ENCODE data around the gene TMEM100.

Gene TMEM100

DNA sequence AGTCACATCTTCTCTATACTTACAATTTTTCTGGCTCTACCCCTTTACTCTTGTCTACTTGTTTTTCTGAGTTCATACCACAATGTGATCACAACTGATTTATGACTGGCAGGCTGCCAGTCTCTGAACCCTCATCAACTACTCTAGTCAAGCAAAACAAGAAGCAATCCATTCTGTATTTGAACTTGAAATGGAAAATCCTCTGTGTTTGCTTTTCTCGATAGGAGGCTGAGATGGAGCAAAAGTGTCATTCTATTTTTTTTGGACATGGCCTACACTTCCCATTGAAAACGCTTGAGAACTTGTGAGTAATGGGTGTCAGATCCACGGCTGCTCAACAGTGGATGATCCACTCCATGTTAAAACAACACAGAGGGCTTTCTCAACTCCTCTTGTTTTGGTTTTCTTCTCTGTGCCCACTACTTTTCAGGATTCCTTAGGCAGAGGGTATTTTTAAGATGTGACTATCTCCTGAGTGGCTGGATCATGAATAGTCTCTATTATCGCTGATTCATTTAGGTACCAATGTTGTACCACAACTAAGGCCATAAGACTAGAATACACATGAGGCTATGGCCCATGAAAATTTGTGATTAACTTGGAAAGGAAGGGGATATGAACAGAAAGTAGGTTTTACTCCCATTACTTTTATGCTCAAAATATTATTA is 11.7 kb downstream of the TMEM100 start:
- no peak for DNase-seq

DNA sequence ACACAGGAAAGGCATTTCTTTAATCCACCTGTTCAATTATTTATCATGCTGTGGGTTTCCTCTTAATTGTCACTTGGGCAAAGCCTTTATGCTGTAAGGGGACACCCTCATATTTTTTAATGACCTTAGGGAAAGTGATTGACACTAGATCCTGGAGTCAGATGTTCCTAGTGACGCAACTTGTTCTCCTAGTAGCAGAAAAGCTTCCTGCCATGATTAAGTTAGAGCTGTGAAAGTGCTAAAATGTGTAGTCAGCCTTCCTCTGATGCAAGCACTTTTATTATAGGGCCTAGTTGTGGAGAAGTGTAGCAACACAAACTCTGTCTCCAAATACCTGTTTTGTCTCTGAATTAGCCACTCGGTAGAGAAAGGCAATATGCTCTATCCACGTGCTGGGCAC is 12.3 kb downstream of the TMEM100 start:
- DNase-seq, result no peak

DNA sequence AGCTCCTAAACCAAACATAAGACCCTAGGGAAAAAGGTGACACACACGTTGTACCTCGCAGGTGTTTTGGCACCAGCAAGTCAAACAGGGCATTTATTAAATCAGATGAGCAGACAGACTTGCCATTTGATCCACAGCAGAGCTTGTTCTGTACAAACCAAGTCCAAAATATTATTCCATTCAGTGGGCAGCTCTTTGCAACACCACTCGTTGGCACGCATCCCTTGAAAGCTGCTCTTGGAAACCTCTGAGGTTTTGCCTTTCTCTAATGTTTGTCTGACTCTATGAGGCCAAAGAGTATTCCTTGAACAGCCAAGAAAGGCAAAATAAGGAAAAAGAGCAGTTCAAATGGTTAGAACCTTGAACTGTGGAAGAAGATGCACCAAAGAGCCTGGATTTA is 12.7 kb downstream of the TMEM100 start:
- no peak for DNase-seq

DNA sequence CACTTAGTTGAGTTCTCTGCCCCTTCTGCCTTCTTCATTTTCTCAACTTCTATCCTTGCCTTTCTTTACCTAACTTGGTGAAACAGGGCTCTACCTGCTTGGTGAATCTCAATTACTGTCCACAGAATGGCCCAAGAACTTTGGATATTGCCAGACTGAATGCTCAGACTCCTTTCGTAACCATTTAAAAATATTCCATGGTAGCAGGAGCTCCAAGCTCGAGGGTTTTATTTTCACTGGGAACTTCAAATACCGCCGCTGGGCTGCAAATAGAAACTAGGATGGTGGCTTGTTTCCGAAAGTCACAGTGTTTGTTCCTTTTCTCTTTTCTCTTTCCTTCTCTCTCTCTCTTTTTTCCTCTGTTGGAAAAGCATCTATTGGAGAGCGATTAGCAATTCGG is 13.2 kb downstream of the TMEM100 start:
- DNase-seq, result no peak

DNA sequence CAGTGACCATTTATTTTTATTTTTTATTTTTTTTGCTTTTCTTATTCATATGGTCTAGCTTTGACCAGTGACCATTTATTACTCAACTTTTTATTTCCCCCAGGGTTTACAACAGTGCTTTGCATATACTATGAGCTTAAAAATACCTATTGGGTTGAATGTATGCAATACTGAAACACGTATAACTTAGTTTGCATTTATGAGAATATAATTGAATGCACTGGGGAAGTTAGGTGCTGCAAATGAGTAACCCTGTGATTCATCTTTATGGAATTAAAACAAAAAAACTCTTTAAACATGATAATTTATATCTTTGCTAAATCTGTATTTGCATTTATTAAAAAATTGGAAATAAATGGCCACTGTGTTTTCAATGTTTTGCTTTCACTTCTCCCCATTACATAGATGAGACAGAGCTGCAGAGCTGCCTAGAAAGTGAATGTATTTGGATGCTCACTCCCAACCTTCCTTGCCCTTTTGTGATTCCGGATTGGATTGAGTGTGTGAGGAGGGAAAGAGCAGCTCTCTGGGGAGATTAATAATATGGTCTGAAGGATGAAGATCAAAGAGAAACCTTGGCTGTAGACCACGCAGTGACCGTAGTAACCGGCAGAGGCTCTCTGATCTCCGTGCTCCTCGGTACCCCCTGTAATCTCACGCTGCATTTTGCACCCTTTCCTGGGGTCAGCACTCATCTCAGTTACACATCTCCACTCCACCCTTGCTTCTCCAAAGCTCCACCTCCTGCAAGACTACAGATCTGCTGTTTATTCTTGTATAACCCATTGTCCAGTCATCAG is 14.3 kb downstream of the TMEM100 start:
- DNase-seq, result no peak

DNA sequence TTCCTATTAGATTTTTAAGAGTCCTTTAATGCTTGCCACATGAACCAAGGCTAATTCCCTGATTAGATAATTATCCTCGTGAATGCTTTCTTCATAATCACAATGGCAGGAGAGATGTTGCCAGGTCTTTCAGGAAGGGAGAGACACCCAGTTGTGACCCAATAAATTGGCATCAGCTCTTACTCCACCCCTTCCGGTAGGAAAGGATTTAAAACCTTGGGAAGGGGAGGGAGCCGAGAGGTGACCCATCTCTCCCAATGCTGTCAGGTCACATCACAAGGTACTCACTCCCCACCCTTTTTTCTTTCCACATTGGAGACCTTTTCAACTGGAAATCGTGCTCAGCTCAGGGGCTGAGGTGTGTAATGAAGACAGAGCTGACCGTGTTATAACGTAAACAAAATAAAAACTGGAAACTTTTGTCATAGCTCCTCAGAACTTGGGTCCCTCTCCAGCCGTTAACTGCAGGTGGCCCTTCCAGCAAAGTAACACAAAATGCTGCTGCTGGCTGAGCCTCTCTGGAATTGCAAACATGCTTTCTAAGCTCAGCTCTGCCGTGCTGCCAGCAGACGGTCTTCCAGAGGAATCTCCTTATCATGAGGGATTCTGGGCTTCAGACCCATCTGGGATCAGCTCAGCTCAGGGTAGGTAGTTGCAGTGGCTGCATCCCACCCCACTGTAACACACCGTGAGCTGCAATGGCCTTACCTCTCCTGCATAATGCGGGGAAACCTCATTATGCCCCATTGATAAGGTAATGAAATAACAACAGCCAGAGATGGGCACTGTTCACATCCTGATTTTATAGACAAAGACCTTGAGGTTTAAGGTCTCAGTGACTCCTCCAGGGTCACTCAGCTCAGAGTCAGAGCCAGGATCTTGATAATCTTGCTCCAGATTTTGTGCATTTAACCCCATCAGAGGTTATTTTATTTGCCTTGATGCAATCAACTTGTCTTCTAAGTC is 15.6 kb downstream of the TMEM100 start:
- no peak for DNase-seq

DNA sequence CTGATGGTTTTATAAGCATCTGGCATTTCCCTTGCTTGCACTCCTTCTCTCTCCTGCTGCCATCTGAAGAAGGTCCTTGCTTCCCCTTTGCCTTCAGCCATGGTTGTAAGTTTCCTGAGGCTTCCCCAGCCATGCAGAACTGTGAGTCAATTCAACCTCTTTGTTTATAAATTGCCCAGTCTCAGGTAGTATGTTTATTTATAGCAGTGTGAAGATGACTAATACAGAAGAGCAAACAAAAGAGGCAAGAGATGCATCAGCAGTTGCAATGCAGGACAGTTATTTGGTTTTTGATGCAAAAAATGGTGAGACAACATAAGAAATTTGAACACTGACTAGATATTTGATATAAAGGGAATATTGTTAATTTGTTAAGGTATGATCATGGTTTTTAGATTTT is 16.8 kb downstream of the TMEM100 start:
- no peak for DNase-seq

DNA sequence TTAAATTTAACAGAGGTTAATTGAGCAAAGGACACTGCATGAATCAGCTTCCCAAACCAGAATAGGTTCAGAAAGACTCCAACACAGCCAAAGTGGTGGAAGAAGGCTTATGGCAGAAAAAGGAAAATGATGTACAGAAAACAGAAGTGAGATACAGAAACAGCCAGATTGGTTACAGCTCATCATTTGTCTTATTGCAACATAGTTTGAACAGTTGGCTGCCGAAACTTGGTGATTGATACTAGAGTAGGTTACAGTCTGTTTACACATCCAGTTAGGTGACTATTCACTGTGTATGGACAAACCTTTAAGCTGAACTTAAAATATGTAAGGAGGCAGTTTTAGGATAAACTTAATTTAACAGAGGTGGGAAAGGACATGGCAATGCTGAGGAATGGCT is 18.3 kb downstream of the TMEM100 start:
- DNase-seq, result no peak

DNA sequence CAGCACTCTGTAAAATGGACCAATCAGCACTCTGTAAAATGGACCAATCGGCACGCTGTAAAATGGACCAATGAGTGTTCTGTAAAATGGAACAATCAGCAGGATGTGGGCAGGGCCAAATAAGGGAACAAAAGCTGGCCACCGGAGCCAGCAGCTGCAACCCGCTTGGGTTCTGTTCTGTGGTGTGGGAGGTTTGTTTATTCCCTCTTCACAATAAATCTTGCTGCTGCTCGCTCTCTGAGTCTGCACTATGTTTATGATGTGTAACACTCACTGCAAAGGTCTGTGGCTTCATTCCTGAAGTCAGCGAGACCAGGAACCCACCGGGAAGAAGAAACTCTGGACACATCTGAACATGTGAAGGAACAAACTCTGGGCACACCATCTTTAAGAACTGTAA is 20.5 kb downstream of the TMEM100 start:
- DNase-seq, result no peak

DNA sequence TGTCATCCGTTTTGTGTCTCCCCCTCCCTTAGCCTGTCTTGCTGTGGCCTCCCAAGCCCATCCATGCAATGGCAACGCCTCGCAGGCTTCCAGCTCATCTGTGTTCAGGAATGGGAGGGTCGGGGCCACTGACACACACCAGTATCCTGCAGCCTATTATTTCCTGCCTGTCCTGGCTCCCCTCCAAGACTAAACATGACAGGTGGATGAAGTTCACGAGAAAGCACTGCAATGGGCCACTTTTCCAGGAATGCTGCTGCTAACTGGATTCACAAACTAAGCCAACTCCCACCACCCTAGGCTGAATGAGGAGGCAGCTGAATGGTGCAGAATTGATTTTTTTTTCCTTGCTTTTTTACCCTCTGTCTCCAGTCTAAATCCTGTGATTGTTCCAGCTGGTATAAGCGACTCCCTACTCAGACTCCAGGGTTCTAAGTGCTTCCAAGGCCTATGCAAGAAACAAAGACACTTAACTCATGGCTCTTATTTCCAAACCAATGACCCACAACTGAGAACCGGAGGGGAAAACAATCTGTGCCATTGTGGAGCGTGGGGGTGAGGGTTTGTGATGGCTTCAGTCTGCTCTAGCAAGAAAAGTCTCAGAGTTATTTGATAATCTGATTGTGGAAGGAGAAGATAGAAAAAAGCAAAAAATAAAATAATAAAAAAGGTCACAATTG is 23.3 kb downstream of the TMEM100 start:
- DNase-seq, result no peak

DNA sequence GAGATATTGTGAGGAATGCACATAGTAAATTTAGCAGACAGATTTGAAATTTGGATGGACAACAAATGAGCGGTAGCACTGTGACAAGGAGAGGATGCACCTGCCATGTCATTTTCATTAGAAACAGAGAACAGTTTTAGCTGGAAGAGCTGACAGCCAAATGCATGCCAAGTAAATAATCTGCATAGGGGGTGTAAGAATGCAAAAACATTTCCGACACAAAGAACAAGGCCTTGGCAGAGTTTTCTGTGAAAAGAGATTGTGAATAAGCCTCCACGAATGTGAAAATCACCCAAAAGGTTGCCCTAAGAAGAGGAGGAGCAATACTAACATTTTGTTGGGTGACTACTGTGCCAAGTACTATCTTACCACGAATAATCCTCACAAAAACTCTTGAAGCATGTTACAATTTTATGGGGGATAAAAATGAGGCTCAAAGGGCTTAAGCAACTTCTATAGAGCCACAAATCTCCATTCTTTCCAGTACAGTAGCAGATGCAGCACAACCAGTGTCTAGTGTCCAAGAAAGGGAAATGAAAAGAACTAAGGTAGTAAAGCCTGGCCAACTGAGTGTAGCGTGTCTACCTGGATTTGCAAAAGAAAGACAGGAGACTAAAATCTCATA is 28.3 kb downstream of the TMEM100 start:
- no peak for DNase-seq

DNA sequence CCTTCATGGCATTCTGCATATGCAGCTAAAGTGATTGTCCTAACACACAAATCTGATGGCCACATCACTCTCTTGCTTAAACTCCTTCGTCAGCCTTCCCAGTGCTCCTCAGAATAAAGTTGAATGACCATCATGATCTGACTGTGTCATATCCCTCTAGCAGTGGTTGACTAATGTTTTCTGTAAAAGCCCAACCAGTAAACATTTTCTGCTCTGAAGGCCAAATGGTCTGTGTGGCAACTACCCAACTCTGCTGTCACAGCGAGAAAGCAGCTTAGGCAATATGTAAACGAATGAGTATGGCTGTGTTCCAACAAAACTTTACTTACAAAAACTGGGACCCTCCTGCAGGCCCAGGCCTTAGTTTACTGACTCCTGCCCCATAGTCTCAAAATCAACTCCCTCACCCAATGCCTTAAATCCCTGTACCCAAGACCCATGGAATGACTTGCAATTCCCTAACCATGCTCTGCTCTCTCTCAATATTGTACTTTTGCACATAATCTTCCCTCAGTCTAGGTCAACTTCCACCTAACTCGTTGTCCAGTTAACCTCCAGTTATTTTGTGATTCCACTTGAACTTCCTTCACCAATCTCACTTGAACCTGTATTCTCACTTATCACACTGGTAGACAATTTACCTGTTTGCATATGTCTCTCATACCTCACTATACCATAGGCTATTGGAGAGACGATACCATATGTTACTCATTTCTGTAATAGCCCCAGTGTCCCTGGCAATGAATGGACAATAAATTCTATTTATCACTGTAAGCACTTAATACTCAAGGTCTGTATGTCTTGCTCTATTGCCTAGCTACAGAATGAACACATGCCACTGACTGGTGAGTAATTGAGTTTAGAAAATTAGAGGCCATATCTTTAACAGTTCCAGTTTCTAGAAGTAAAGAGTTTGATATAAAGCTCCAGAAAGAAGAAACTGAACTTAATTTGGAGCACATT is 29.1 kb downstream of the TMEM100 start:
- no peak for DNase-seq

DNA sequence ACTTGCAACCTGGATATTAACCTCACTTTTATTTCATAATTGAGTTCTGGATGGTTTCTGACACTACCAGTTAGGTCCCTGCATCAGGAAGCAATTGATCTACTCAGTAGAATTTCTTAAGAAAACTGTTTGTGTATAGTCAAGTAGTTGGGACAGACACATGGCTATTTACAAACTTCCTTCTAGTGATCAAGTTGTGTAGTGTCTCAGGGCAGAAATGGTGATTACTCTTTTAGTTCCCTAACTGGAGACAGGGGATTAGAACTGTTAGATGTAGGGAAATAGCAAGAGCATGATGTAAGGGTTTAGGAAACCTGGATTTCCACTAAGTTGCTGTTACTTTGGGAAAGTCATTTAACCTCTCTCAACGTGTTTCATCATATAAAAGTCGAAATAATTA is 30.4 kb downstream of the TMEM100 start:
- no peak for DNase-seq

DNA sequence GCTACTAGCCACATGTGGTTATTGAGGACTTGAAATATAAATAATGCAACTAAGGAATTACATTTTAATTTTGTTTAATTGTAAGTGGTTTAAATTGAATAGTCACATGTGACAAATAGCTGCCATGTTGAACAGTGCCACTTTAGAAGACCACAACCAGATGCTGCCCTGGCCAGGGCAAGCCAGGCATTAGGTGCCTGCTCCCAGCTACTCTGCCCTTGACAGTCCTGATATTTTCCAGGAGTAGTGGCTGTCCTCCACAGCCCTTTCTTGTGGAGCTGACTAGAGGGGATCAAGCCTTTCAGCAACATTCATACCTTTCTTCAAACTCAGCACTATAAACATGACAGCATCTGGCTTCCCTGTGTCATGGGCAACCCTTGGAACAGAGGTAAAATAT is 31.0 kb downstream of the TMEM100 start:
- DNase-seq, result no peak

DNA sequence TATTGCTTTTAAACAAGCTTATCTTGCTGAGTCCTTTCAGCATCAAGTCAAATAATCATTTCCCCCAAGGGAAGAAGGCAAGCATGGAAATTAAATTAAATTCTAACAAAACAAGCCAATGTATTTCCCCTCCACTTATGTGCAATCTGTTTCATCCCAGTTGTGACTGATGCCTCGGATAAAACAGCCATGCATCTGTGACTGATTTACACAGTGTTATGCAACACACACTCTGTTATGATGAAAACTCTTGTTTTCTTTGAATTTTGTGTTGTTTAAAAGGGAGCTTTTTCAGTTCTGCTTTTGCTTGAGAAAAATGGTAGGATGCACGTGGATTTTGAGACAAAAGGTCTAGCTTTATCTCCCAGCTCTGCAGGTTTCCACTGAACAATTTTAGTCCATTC is 32.6 kb downstream of the TMEM100 start:
- no peak for DNase-seq

DNA sequence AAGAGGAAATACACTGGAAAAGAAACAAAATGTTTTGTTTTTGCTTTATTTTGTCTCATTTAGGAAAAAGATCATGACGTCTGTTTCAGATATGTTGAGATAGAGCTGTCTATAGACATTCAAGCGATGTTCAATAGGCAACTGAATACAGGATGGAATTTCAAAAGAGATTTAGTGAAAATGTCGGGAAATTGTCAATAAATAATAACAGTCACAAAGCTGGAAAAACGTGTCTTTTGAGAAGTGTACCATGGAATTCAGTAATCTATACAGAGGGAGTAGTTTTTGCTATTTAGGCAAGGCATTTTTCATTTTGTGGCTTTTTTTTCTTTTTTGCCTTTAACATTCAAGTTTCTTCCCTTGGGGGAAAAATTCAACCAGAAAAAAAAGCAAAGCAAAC is 33.0 kb downstream of the TMEM100 start:
- no peak for DNase-seq

DNA sequence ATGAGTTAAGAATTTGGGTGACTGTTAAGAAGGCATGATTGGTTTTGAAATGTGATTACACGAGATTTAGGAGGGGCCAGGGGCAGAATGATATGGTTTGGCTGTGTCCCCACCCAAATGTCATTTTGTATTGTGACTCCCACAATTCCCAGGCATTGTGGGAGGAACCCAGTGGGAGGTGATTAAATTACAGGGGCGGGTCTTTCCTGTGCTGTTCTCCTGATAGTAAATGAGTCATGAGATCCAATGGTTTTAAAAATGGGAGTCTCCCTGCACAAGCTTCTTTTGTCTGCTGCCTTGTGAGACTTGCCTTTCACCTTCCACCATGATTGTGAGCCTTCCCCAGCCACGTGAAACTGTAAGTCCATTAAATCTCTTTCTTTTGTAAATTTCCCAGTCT is 34.6 kb downstream of the TMEM100 start:
- no peak for DNase-seq

DNA sequence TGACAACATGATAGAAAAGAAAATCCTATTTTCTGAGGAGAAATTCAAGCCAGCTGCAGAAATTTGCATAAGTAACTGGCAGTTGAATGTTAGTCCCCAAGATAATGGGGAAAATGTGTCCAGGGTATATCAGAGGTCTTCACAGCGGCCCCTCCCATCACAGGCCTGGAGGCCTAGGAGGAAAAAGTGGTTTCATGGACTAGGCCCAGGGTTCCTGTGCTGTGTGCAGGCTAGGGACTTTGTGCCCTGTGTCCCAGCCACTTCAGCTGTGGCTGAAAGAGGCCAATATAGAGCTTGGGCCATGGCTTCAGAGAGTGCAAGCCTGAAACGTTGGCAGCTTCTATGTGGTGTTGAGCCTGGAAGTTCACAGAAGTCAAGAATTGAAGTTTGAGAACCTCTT is 35.6 kb downstream of the TMEM100 start:
- DNase-seq, result no peak

DNA sequence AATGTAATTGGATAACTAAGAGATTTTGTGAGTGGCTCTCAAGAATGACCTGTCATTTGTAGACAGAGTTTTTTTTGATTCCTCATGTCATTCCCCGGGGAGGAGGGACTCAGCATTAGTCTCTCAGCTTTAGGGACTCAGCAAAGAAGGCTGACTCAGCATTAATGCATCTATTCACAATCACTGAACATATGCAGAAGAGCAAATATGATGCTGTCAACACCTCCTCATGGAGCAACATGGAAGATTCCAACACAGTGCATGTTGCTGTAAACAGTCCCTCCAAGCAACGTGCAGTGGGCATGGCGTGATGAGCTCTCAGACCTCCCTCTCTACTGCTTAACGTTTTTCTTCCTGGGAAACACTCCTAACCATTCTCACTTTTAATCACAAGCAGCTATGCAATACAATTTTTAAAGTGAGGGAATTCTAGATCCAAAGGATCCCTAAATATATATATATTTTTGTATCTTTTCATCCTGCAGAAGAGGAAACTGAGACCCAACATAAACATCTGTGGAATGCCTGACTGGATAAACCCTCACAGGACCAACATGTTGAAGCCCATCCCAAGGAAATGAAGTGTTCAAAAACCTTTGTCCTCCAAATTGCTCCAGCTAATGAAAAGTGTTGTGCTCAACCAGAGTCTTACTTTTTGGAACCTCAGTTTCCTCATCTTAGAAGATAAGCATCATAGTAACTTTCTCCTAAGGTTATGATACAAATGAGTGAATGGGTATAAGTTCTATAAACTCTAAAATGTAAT is 38.9 kb downstream of the TMEM100 start:
- no peak for DNase-seq

DNA sequence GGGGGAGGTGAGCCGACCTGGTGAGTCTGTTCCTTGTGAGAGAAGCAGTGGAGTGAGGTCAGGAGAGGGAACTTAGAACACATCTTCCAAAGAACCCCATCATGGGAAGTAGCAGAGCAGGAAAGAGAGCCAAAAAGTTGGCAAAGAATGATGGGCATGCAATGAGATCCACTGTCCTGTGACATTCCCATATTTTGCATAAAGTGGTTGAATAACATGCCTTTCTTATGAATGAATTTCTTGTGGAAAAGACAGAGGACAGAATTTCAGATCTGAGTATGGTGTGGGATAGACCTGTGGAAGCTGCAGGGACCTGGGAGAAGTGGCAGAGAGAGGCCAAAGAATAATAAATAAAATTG is 41.3 kb downstream of the TMEM100 start:
- no peak for DNase-seq

Measured in stimulated activated CD4-positive, alpha-beta T cell treated with anti-CD3 and anti-CD28 coated beads, Interleukin-4, amount 100 ng/mL, for 1 hour (primary cell).